ENCODE measurements around the gene SLC52A3. TPM values are rescaled to one million over a fixed set of nuclear protein-coding genes. Genes with fewer than 3 reads are reported as not detected.

The SLC52A3 gene
- total RNA-seq, 4 donors from 2014 or later: 15.7 to 176 (median 26.0) TPM

GRCh38 chr20:754904-755303, 13.4 kb downstream of the SLC52A3 start:
- no peak overlapping the region for H3K27ac ChIP-seq
- H3K9me3 ChIP-seq: no peaks in the 10 kb centered on the region
- no peak for TF ChIP-seq CTCF (IDR thresholded peaks at IDR 0.05)
- TF ChIP-seq POLR2A (IDR thresholded peaks at IDR 0.05): no peak
- no peak overlapping the region for H3K4me3 ChIP-seq
- H3K36me3 ChIP-seq: no peaks in the 10 kb centered on the region
- DNase-seq: no peak
- H3K4me1 ChIP-seq: peaks cover 0 to 7% (median 0%) of the 10 kb centered on the region in 4 donors
- H3K27me3 ChIP-seq: no peaks in the 10 kb centered on the region

- TF ChIP-seq CTCF (IDR thresholded peaks at IDR 0.05): no peak
- TF ChIP-seq POLR2A (IDR thresholded peaks at IDR 0.05): no peak
These were observed 14.2 kb downstream of the SLC52A3 start for GRCh38 chr20:753897-754635.

GRCh38 chr20:753136-753535, 15.2 kb downstream of the SLC52A3 start:
- H3K27ac ChIP-seq: no peak overlapping the region
- peaks cover 0 to 7% (median 0%) of the 10 kb centered on the region in 4 donors for H3K4me1 ChIP-seq

More at GRCh38 chr20:753897-754635, 14.2 kb downstream of the SLC52A3 start:
- Histone ChIP-seq H3K27me3 (no peaks in the 10 kb centered on the region), H3K27ac (no peak overlapping the region), H3K36me3 (no peaks in the 10 kb centered on the region), H3K4me3 (no peak overlapping the region), H3K9me3 (no peaks in the 10 kb centered on the region), H3K4me1 (peaks cover 0 to 7% (median 0%) of the 10 kb centered on the region in 4 donors)
- DNase-seq: no peak

GRCh38 chr20:752291-752690, 16.0 kb downstream of the SLC52A3 start:
- Histone ChIP-seq H3K4me3 (no peak overlapping the region), H3K36me3 (no peaks in the 10 kb centered on the region), H3K4me1 (peaks cover 0 to 7% (median 0%) of the 10 kb centered on the region in 4 donors), H3K27me3 (no peaks in the 10 kb centered on the region), H3K9me3 (no peaks in the 10 kb centered on the region), H3K27ac (no peak overlapping the region)
- TF ChIP-seq CTCF (IDR thresholded peaks at IDR 0.05) (no peak), POLR2A (IDR thresholded peaks at IDR 0.05) (no peak)
- no peak for DNase-seq

More at GRCh38 chr20:753136-753535, 15.2 kb downstream of the SLC52A3 start:
- TF ChIP-seq POLR2A (IDR thresholded peaks at IDR 0.05) (no peak), CTCF (IDR thresholded peaks at IDR 0.05) (no peak)
- no peaks in the 10 kb centered on the region for H3K27me3 ChIP-seq
- H3K36me3 ChIP-seq: no peaks in the 10 kb centered on the region
- no peaks in the 10 kb centered on the region for H3K9me3 ChIP-seq
- DNase-seq: no peak
- no peak overlapping the region for H3K4me3 ChIP-seq

GRCh38 chr20:751761-752160, 16.5 kb downstream of the SLC52A3 start:
- Histone ChIP-seq H3K27me3 (no peaks in the 10 kb centered on the region), H3K4me1 (peaks cover 0 to 7% (median 0%) of the 10 kb centered on the region in 4 donors), H3K9me3 (no peaks in the 10 kb centered on the region), H3K27ac (peak overlapping the region in 2 of 4 donors; percentile 54 to 61), H3K36me3 (no peaks in the 10 kb centered on the region), H3K4me3 (no peak overlapping the region)
- TF ChIP-seq POLR2A (IDR thresholded peaks at IDR 0.05): no peak
- TF ChIP-seq CTCF (IDR thresholded peaks at IDR 0.05): no peak
- no peak for DNase-seq

Data from Peyer's patch (tissue), 4 donors.